ENCODE measurements around the gene NTN4. TPM values are rescaled to one million over a fixed set of nuclear protein-coding genes. Genes with fewer than 3 reads are reported as not detected.
"Not testable (repeated sequence)": the region's sequence is repeated elsewhere in the genome, so short reads cannot be mapped to it uniquely, and the experiment has no call there.

Gene NTN4
- total RNA-seq, 1 donor from 2014 or later = 0.59 TPM

DNA sequence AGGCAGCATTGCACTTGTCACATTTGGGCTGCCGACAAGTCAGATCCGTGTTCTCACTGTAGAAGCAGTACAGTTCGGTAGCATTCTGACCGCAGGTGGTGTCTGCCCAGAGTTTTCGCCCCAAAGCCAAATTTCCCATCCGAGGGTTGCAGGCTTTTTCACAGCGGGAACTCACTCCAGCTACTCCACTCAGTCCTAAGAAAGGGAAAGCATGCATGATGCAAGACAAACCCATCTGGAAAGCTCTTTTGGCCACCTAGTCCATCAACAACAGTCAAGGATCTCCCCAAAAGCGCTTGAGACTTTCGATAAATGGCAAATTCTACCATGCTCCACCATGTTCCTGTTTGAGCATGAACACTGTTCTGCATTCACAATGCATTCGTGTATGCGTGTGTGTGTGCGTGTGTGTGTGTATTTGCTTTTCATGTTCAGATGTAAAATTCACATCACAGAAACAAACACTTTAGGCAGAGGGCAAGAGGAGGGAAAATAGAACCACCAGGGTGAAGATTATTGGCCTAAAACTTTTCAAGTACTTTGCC lies 3.2 kb downstream of the NTN4 start:
- H3K27ac Mint-ChIP-seq (ENCODE audit: unreplicated experiment) = no peak overlapping the region
- TF ChIP-seq, protein P1, sequence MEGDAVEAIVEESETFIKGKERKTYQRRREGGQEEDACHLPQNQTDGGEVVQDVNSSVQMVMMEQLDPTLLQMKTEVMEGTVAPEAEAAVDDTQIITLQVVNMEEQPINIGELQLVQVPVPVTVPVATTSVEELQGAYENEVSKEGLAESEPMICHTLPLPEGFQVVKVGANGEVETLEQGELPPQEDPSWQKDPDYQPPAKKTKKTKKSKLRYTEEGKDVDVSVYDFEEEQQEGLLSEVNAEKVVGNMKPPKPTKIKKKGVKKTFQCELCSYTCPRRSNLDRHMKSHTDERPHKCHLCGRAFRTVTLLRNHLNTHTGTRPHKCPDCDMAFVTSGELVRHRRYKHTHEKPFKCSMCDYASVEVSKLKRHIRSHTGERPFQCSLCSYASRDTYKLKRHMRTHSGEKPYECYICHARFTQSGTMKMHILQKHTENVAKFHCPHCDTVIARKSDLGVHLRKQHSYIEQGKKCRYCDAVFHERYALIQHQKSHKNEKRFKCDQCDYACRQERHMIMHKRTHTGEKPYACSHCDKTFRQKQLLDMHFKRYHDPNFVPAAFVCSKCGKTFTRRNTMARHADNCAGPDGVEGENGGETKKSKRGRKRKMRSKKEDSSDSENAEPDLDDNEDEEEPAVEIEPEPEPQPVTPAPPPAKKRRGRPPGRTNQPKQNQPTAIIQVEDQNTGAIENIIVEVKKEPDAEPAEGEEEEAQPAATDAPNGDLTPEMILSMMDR (IDR thresholded peaks at IDR 0.05; ENCODE audit: partially characterized antibody, unreplicated experiment) = no peak
- DNase-seq = no peak
- H3K4me3 Mint-ChIP-seq (ENCODE audit: unreplicated experiment) = no peak overlapping the region
- H3K4me1 Mint-ChIP-seq (ENCODE audit: low read depth, unreplicated experiment) = peaks cover 3% of the 10 kb centered on the region
- H3K36me3 Mint-ChIP-seq (ENCODE audit: unreplicated experiment) = no peaks in the 10 kb centered on the region
- H3K9me3 Mint-ChIP-seq (ENCODE audit: unreplicated experiment) = no peaks in the 10 kb centered on the region
- peaks cover 14% of the 10 kb centered on the region for H3K27me3 Mint-ChIP-seq (ENCODE audit: unreplicated experiment)

DNA sequence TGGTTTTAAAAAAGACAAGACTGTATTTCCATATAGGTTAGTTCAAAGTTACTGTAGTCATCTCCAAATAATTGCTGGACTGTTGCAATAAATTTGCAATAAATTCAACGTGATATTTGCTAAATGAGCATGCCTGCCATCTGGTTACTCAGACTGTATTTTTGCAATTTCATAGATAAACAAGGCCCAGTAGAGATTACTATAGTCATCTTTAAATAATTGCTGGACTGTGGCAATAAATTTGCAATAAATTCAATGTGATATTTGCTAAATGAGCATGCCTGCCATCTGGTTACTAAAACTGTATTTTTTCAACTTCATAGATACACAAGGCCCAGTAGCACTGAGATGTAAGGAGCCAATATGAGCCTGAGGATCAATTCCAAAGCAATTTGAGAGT lies 5.6 kb downstream of the NTN4 start:
- no peaks in the 10 kb centered on the region for H3K4me1 Mint-ChIP-seq (ENCODE audit: low read depth, unreplicated experiment)
- H3K36me3 Mint-ChIP-seq (ENCODE audit: unreplicated experiment) = no peaks in the 10 kb centered on the region
- H3K27ac Mint-ChIP-seq (ENCODE audit: unreplicated experiment) = no peak overlapping the region
- peaks cover 6% of the 10 kb centered on the region for H3K27me3 Mint-ChIP-seq (ENCODE audit: unreplicated experiment)
- no peak overlapping the region for H3K4me3 Mint-ChIP-seq (ENCODE audit: unreplicated experiment)
- no peaks in the 10 kb centered on the region for H3K9me3 Mint-ChIP-seq (ENCODE audit: unreplicated experiment)
- DNase-seq = no peak
- TF ChIP-seq, protein P1 (IDR thresholded peaks at IDR 0.05; ENCODE audit: partially characterized antibody, unreplicated experiment) = no peak

DNA sequence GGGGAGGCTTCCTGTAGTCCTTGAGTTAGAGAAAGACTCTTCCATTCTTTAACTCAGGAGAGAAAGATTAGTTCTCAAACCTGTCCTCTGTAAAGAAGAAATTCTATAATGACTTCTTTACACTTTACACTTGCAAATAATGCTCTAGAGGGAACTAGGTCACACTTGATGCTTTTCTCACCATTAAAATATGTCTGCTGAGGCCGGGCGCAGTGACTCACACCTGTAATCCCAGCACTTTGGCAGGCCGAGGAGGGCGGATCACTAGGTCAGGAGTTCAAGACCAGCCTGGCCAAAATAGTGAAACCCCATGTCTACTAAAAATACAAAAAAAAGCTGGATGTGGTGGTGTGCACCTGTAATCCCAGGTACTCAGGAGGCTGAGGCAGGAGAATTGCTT lies 6.3 kb downstream of the NTN4 start:
- H3K9me3 Mint-ChIP-seq (ENCODE audit: unreplicated experiment) = no peaks in the 10 kb centered on the region
- DNase-seq = no peak
- H3K4me1 Mint-ChIP-seq (ENCODE audit: low read depth, unreplicated experiment) = no peaks in the 10 kb centered on the region
- H3K4me3 Mint-ChIP-seq (ENCODE audit: unreplicated experiment) = no peak overlapping the region
- no peaks in the 10 kb centered on the region for H3K36me3 Mint-ChIP-seq (ENCODE audit: unreplicated experiment)
- TF ChIP-seq, protein P1 (IDR thresholded peaks at IDR 0.05; ENCODE audit: partially characterized antibody, unreplicated experiment) = no peak
- no peak overlapping the region for H3K27ac Mint-ChIP-seq (ENCODE audit: unreplicated experiment)
- H3K27me3 Mint-ChIP-seq (ENCODE audit: unreplicated experiment) = peaks cover 2% of the 10 kb centered on the region

DNA sequence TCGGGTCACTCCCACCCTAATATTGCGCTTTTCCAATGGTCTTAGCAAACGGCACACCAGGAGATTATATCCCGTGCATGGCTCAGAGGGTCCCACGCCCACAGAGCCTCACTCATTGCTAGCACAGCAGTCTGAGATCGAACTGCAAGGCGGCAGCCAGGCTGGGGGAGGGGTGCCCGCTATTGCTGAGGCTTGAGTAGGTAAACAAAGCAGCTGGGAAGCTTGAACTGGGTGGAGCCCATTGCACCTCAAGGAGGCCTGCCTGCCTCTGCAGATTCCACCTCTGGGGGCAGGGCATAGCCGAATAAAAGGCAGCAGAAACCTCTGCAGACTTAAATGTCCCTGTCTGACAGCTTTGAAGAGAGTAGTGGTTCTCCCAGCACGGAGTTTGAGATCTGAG lies 15.1 kb downstream of the NTN4 start:
- not testable (repeated sequence) for H3K36me3 Mint-ChIP-seq (ENCODE audit: unreplicated experiment); H3K27ac Mint-ChIP-seq (ENCODE audit: unreplicated experiment)

DNA sequence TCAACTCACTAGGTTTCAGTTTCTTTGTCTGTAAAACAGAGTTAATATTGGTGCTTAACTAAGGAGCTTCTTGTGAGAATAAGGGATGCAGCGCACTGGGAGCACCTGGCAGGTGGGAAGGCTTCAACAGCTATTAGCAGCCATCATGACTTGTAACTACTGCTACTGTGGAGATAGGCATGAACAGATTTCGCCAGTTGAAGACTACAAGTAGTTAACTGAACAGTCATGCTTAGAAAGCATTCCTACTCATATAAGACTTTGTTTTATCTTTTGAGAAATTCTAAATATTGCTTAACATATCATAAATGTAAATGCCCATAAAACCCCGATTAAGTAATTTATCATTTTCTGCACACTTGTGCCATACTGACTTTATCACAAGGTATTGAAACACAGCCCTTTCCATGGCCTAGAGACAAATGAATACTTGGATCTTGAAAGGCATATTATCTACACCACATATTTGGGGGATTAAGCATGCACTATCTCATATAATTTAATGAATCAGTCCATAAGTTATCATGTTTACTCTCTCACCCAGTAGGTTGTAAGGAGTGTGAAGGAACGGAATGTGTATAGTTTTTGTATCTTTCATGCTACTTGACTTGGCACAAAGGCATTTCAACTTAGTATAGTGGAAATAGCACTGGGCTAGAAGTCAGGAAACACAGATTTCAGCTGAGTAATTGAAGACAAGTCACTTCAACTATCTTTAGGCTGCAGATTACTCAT lies 16.1 kb downstream of the NTN4 start:
- TF ChIP-seq, protein P1 (IDR thresholded peaks at IDR 0.05; ENCODE audit: partially characterized antibody, unreplicated experiment) = no peak
- no peak for DNase-seq

More for the DNA sequence above, 15.1 kb downstream of the NTN4 start:
- not testable (repeated sequence) for DNase-seq; H3K4me3 Mint-ChIP-seq (ENCODE audit: unreplicated experiment); H3K9me3 Mint-ChIP-seq (ENCODE audit: unreplicated experiment); H3K27me3 Mint-ChIP-seq (ENCODE audit: unreplicated experiment); H3K4me1 Mint-ChIP-seq (ENCODE audit: low read depth, unreplicated experiment)

More for the DNA sequence above, 16.1 kb downstream of the NTN4 start:
- H3K27ac Mint-ChIP-seq (ENCODE audit: unreplicated experiment) = no peak overlapping the region
- H3K4me1 Mint-ChIP-seq (ENCODE audit: low read depth, unreplicated experiment) = no peaks in the 10 kb centered on the region
- H3K9me3 Mint-ChIP-seq (ENCODE audit: unreplicated experiment) = no peaks in the 10 kb centered on the region
- no peaks in the 10 kb centered on the region for H3K27me3 Mint-ChIP-seq (ENCODE audit: unreplicated experiment)
- H3K36me3 Mint-ChIP-seq (ENCODE audit: unreplicated experiment) = peaks cover 6% of the 10 kb centered on the region
- H3K4me3 Mint-ChIP-seq (ENCODE audit: unreplicated experiment) = no peak overlapping the region

Measured in glutamatergic neuron (in vitro differentiated cells).